ENCODE results near the gene SLC29A4.

The SLC29A4 gene

DNA sequence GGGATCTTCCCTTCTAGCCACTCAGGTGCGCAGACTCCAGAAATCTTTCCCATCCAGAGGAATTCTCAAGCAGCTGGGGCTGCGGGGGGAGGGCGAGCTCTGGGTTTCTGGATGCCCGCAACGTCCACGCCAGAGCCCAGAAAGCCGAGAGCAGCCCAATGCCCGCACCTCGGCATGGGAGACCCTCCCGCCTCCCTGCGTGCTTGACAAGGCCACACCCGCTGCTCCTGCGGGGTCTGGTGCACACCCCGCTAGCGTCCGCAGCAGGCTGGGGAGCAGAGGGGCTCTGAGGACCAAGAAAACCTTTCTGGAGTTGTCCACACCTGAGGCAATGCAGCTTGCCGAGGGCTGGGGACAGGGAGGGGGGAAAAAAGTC lies 66.2 kb downstream of the SLC29A4 start (continued):
- no peak for TF ChIP-seq ZNF621 (tag by site-specific recombination; IDR thresholded peaks at IDR 0.05)
- no peak for TF ChIP-seq ZNF140 (tag by site-specific recombination; IDR thresholded peaks at IDR 0.05)
- TF ChIP-seq ZNF785 (tag by site-specific recombination; IDR thresholded peaks at IDR 0.05): no peak
- TF ChIP-seq ZNF660 (tag by site-specific recombination; IDR thresholded peaks at IDR 0.05): no peak
- no peak for TF ChIP-seq ZNF391 (tag by site-specific recombination; IDR thresholded peaks at IDR 0.05; ENCODE audit: borderline replicate concordance, low read depth)
- TF ChIP-seq, protein P1, sequence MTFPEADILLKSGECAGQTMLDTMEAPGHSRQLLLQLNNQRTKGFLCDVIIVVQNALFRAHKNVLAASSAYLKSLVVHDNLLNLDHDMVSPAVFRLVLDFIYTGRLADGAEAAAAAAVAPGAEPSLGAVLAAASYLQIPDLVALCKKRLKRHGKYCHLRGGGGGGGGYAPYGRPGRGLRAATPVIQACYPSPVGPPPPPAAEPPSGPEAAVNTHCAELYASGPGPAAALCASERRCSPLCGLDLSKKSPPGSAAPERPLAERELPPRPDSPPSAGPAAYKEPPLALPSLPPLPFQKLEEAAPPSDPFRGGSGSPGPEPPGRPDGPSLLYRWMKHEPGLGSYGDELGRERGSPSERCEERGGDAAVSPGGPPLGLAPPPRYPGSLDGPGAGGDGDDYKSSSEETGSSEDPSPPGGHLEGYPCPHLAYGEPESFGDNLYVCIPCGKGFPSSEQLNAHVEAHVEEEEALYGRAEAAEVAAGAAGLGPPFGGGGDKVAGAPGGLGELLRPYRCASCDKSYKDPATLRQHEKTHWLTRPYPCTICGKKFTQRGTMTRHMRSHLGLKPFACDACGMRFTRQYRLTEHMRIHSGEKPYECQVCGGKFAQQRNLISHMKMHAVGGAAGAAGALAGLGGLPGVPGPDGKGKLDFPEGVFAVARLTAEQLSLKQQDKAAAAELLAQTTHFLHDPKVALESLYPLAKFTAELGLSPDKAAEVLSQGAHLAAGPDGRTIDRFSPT (tag by site-specific recombination; IDR thresholded peaks at IDR 0.05): no peak
- no peak for TF ChIP-seq WT1 (tag by site-specific recombination; IDR thresholded peaks at IDR 0.05)
- TF ChIP-seq ZNF776 (tag by site-specific recombination; IDR thresholded peaks at IDR 0.05; ENCODE audit: borderline replicate concordance): no peak

DNA sequence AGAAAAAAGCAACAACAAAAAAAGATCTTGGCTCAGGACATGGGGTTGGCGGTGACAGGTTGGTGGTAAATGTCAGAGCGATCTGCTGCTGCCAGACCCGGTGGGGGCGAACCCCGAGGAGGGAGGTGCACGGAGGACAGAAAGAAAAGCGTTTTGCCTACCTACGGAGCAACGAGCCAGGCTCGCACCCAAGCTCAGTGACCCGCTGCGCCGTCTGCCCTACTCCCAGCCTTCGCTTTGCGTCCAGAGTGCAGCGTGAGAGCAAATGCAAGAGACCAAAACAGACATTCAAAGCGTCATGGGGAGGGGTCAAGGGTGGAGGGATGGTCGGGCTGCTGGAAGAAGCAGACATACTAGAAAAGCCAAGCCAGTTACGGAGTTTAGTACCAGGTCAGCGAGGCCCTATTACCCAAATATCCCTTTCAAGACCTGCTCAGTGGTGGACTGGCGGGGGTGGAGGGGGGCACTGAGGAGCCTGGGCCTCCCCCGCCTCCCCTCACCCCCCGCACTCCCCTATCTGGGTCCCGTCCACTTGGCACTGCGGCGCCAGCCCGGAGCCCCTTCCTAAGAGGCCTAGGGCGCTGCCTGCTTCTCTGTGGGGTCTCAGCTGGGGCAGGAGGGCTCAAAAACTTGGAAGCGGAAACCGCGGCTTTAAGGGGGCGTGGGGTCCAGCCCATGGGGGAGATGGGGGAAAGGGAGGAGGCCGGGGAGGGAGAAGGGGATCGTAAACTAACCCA lies 66.9 kb downstream of the SLC29A4 start:
- no peaks in the 10 kb centered on the region for H3K4me1 ChIP-seq (ENCODE audit: control insufficient read depth, insufficient read depth, low read length)
- peaks cover 16 to 31% of the 10 kb centered on the region in 2 experiments for H3K36me3 ChIP-seq (ENCODE audit: control insufficient read depth in 2 of 2, insufficient read depth in 1 of 2, low read length in 2 of 2)
- no peak overlapping the region for H3K27ac ChIP-seq (ENCODE audit: extremely low read depth, low read depth, low read length)
- ChIA-PET CTCF (no interaction called here), POLR2A (no interaction called here)
- no peaks in the 10 kb centered on the region for H3K9me3 ChIP-seq (ENCODE audit: control insufficient read depth, insufficient read depth, low read depth, low read length)
- TF ChIP-seq ZNF184 (tag by site-specific recombination; IDR thresholded peaks at IDR 0.05) (no peak), ZNF37A (tag by site-specific recombination; IDR thresholded peaks at IDR 0.05) (no peak), SP2 (tag by site-specific recombination; IDR thresholded peaks at IDR 0.05) (no peak), EGR2 (tag by site-specific recombination; IDR thresholded peaks at IDR 0.05; ENCODE audit: low read depth) (no peak), ZNF266 (tag by site-specific recombination; IDR thresholded peaks at IDR 0.05; ENCODE audit: low read depth) (no peak), ZNF621 (tag by site-specific recombination; IDR thresholded peaks at IDR 0.05) (no peak), ZNF501 (tag by site-specific recombination; IDR thresholded peaks at IDR 0.05) (no peak), ZNF624 (tag by site-specific recombination; IDR thresholded peaks at IDR 0.05) (no peak), ZNF658 (tag by site-specific recombination; IDR thresholded peaks at IDR 0.05) (no peak), ZNF121 (tag by site-specific recombination; IDR thresholded peaks at IDR 0.05) (no peak), HOXC10 (CRISPR knock-in tag; IDR thresholded peaks at IDR 0.05) (no peak), ZNF596 (tag by site-specific recombination; IDR thresholded peaks at IDR 0.05) (no peak), ZNF114 (tag by site-specific recombination; IDR thresholded peaks at IDR 0.05) (no peak), ZNF16 (tag by site-specific recombination; IDR thresholded peaks at IDR 0.05; ENCODE audit: low read depth) (no peak), ZSCAN30 (tag by site-specific recombination; IDR thresholded peaks at IDR 0.05) (no peak), ZBTB21 (tag by site-specific recombination; IDR thresholded peaks at IDR 0.05) (no peak), ZNF174 (tag by site-specific recombination; IDR thresholded peaks at IDR 0.05) (no peak)
- TF ChIP-seq, protein P2, sequence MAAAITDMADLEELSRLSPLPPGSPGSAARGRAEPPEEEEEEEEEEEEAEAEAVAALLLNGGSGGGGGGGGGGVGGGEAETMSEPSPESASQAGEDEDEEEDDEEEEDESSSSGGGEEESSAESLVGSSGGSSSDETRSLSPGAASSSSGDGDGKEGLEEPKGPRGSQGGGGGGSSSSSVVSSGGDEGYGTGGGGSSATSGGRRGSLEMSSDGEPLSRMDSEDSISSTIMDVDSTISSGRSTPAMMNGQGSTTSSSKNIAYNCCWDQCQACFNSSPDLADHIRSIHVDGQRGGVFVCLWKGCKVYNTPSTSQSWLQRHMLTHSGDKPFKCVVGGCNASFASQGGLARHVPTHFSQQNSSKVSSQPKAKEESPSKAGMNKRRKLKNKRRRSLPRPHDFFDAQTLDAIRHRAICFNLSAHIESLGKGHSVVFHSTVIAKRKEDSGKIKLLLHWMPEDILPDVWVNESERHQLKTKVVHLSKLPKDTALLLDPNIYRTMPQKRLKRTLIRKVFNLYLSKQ (tag by site-specific recombination; IDR thresholded peaks at IDR 0.05; ENCODE audit: borderline replicate concordance): no peak
- TF ChIP-seq, protein P3, sequence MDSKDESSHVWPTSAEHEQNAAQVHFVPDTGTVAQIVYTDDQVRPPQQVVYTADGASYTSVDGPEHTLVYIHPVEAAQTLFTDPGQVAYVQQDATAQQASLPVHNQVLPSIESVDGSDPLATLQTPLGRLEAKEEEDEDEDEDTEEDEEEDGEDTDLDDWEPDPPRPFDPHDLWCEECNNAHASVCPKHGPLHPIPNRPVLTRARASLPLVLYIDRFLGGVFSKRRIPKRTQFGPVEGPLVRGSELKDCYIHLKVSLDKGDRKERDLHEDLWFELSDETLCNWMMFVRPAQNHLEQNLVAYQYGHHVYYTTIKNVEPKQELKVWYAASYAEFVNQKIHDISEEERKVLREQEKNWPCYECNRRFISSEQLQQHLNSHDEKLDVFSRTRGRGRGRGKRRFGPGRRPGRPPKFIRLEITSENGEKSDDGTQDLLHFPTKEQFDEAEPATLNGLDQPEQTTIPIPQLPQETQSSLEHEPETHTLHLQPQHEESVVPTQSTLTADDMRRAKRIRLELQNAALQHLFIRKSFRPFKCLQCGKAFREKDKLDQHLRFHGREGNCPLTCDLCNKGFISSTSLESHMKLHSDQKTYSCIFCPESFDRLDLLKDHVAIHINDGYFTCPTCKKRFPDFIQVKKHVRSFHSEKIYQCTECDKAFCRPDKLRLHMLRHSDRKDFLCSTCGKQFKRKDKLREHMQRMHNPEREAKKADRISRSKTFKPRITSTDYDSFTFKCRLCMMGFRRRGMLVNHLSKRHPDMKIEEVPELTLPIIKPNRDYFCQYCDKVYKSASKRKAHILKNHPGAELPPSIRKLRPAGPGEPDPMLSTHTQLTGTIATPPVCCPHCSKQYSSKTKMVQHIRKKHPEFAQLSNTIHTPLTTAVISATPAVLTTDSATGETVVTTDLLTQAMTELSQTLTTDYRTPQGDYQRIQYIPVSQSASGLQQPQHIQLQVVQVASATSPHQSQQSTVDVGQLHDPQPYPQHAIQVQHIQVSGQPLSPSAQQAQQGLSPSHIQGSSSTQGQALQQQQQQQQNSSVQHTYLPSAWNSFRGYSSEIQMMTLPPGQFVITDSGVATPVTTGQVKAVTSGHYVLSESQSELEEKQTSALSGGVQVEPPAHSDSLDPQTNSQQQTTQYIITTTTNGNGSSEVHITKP (tag by site-specific recombination; IDR thresholded peaks at IDR 0.05): no peak
- no peak overlapping the region for H3K4me3 ChIP-seq (ENCODE audit: low read depth, low read length)
